ENCODE results near the gene DAPK1.

Gene DAPK1

DNA sequence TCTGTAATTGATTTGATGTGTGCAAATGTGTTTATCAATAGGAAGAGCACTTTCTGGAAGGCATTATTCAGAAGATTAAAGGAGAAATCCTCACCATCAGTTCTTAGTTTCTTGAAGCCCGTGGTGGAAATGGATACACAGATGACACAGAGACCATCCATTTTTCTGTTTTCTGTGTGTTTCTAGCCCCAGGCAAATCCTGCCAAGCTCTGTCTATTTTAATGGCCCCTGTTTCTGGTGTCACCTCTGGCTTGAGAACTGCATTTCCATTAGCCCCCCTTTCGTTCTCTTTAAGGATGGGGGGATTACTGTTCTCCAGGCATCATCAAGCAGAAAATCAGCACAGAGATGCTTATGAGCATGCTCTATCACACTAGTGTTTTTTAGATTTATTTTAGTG is 37.3 kb downstream of the DAPK1 start:
- no peak for TF ChIP-seq CTCF (IDR thresholded peaks at IDR 0.05)
- TF ChIP-seq ZFX (IDR thresholded peaks at IDR 0.05; ENCODE audit: borderline replicate concordance) = no peak
- H3K27ac ChIP-seq = no peak overlapping the region

GRCh38 chr9:87535817-87536539 is 38.3 kb downstream of the DAPK1 start:
- TF ChIP-seq CTCF (IDR thresholded peaks at IDR 0.05) = no peak
- no peak overlapping the region for H3K27ac ChIP-seq

DNA sequence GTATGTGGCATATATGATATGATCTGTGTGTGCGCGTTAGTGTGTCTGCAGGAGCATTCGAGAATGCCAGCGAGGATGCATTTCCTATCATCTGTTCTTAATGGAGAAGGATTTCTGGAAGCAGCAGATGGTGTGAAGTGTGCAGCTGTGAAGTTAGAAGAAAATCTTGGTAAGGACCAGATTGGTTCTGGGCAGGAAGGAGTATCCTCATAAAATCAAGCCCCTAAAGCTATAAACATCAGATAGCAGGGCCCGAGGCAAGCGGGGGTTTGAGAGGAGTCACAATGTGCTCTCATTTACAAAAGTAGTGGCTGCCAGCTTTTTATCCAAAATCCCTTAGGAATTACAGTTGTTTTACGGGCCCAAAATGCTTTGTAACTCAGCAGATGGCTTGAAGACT is 40.0 kb downstream of the DAPK1 start:
- TF ChIP-seq CTCF (IDR thresholded peaks at IDR 0.05) = no peak
- no peak for TF ChIP-seq ZFX (IDR thresholded peaks at IDR 0.05; ENCODE audit: borderline replicate concordance)
- H3K27ac ChIP-seq = no peak overlapping the region

- H3K27ac ChIP-seq = no peak overlapping the region
- TF ChIP-seq CTCF (IDR thresholded peaks at IDR 0.05) = no peak
- no peak for TF ChIP-seq ZFX (IDR thresholded peaks at IDR 0.05; ENCODE audit: borderline replicate concordance)
These were observed 42.9 kb downstream of the DAPK1 start for GRCh38 chr9:87540444-87541105.

DNA sequence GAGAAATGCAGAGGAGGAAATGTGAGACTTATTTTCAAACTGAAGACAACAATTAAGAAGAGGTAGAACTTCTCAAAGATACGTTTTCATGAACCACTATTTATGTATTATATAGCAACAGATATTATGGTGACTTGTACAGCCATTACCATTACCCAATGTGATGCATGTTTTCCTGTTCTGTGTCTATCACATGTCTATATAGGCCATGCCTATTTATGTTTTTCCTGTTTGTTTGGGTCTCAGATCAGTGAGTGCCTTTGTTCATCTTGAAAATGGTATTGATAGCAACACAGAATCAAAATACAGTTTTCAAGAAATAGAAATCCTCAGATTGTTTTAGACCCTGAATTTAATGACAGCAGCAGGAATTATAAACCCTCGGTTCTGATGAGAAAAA is 44.0 kb downstream of the DAPK1 start:
- TF ChIP-seq ZFX (IDR thresholded peaks at IDR 0.05; ENCODE audit: borderline replicate concordance) (no peak), CTCF (IDR thresholded peaks at IDR 0.05) (no peak)
- H3K27ac ChIP-seq = no peak overlapping the region

DNA sequence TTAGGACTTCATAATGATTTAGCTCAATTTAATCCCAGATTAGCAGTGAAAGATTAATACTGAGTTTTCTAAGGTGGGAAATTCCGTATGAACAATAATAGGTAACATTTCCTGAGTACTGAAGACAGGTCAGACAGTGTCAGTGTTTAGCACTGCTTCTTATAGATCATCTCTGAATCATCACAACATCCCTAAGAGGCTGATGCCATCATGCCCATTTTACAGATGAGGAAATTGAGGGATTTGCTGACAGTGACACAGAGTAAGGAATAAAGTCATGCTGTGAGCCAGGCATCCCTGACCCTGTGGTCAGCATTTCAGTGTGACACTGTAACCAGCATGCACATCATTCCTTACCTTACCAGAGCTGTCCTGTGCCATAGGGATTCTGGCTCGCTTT is 44.5 kb downstream of the DAPK1 start:
- no peak overlapping the region for H3K27ac ChIP-seq
- TF ChIP-seq ZFX (IDR thresholded peaks at IDR 0.05; ENCODE audit: borderline replicate concordance) (no peak), CTCF (IDR thresholded peaks at IDR 0.05) (no peak)

GRCh38 chr9:87543251-87543650 is 45.6 kb downstream of the DAPK1 start:
- TF ChIP-seq CTCF (IDR thresholded peaks at IDR 0.05) = no peak
- TF ChIP-seq ZFX (IDR thresholded peaks at IDR 0.05; ENCODE audit: borderline replicate concordance) = no peak
- no peak overlapping the region for H3K27ac ChIP-seq

Data from 22Rv1 (cell line).